Measurements from ENCODE around the gene ATG9B.
"Not testable (repeated sequence)": the region's sequence is repeated elsewhere in the genome, so short reads cannot be mapped to it uniquely, and the experiment has no call there.

ATG9B gene

GRCh38 chr7:151015967-151016366 is 8.3 kb downstream of the ATG9B start:
- DNase-seq (ENCODE audit: low read depth), result no peak

GRCh38 chr7:151014950-151015349 is 9.3 kb downstream of the ATG9B start:
- no peak for DNase-seq (ENCODE audit: low read depth)

- peak; percentile 76 for DNase-seq (ENCODE audit: low read depth)
These were observed 10.4 kb downstream of the ATG9B start for GRCh38 chr7:151013733-151014497.

- no peak for DNase-seq (ENCODE audit: low read depth)
These were observed 10.9 kb downstream of the ATG9B start for GRCh38 chr7:151013356-151013732.

- no peak for DNase-seq (ENCODE audit: low read depth)
These were observed 11.4 kb downstream of the ATG9B start for GRCh38 chr7:151012911-151013347.

GRCh38 chr7:151012031-151012692 is 12.1 kb downstream of the ATG9B start:
- no peak for DNase-seq (ENCODE audit: low read depth)

- DNase-seq (ENCODE audit: low read depth), result not testable (repeated sequence)
These were observed 12.7 kb downstream of the ATG9B start for GRCh38 chr7:151011616-151012015.

- no peak for DNase-seq (ENCODE audit: low read depth)
These were observed 13.2 kb downstream of the ATG9B start for GRCh38 chr7:151011097-151011409.

- DNase-seq (ENCODE audit: low read depth), result no peak
These were observed 13.8 kb downstream of the ATG9B start for GRCh38 chr7:151010307-151011096.

- DNase-seq (ENCODE audit: low read depth), result no peak
These were observed 14.3 kb downstream of the ATG9B start for GRCh38 chr7:151010037-151010306.

- DNase-seq (ENCODE audit: low read depth), result no peak
These were observed 14.8 kb downstream of the ATG9B start for GRCh38 chr7:151009327-151010036.

- peak; percentile 77 for DNase-seq (ENCODE audit: low read depth)
These were observed 15.6 kb downstream of the ATG9B start for GRCh38 chr7:151008511-151009323.

GRCh38 chr7:151008143-151008510 is 16.2 kb downstream of the ATG9B start:
- DNase-seq (ENCODE audit: low read depth), result no peak

GRCh38 chr7:151007469-151007898 is 16.8 kb downstream of the ATG9B start:
- DNase-seq (ENCODE audit: low read depth), result no peak

- no peak for DNase-seq (ENCODE audit: low read depth)
These were observed 17.5 kb downstream of the ATG9B start for GRCh38 chr7:151006590-151007300.

- no peak for DNase-seq (ENCODE audit: low read depth)
These were observed 18.7 kb downstream of the ATG9B start for GRCh38 chr7:151005566-151005965.

- no peak for DNase-seq (ENCODE audit: low read depth)
These were observed 20.7 kb downstream of the ATG9B start for GRCh38 chr7:151003572-151003971.

- no peak for DNase-seq (ENCODE audit: low read depth)
These were observed 22.7 kb downstream of the ATG9B start for GRCh38 chr7:151001546-151001945.

- no peak for DNase-seq (ENCODE audit: low read depth)
These were observed 23.3 kb downstream of the ATG9B start for GRCh38 chr7:151000897-151001495.

GRCh38 chr7:150999497-151000230 is 24.6 kb downstream of the ATG9B start:
- no peak for DNase-seq (ENCODE audit: low read depth)

All from activated T-helper 9 cell treated with anti-CD3 and anti-CD28 coated beads, Interleukin-2, amount 50 U/mL, for 16 hours (primary cell).